ENCODE data around the gene PTPRH. TPM values are rescaled to one million over a fixed set of nuclear protein-coding genes. Genes with fewer than 3 reads are reported as not detected.
A peak's percentile ranks its signal among the peaks of the same experiment; 100 is the strongest.

The PTPRH gene
- total and polyA plus RNA-seq, 5 donors from 2014 or later = not detected

DNA sequence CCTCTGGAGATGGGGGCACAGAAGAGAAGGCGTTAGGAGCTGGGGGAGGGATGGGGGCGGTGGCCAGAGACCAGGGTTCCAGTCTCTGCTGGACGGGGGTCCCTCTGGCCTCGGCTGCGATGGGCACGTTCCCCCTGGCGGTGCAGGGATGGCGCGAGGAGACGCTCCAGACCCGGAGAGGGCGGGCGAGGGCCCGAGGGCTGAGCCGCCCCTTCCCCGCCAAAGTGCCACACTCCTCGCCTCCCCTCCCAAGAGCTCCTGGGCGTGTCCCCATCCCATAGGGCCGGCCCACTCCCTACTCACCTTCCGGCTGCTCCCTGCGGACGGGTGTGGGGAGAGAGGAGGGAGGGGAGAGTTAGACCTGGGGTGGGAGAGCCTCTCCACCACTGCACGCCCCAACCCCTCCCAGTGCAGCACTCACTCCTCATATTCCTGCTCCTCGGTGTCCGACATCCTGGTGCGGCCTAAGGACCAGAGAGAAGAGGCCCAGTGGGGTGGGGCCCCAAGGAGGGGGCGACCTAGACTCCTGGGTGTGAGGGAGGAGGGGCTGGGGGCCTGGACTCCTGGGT lies 62.5 kb downstream of the PTPRH start:
- H3K4me1 Mint-ChIP-seq = peaks cover 0 to 14% (median 2%) of the 10 kb centered on the region in 4 donors
- Histone ChIP-seq H3K36me3 (ENCODE audit: control insufficient read depth, insufficient read depth, low read length) (no peaks in the 10 kb centered on the region), H3K27ac (ENCODE audit: insufficient read depth, low read length, poor library complexity, severe bottlenecking) (no peak overlapping the region), H3K9me3 (ENCODE audit: control insufficient read depth in 2 of 2, low read length in 2 of 2) (peaks cover under 1 to 3% of the 10 kb centered on the region in 2 experiments), H3K4me1 (ENCODE audit: control insufficient read depth, insufficient read depth, low read length, poor library complexity, severe bottlenecking) (peaks cover 5% of the 10 kb centered on the region), H3K4me3 (ENCODE audit: low read depth, low read length) (no peak overlapping the region), H3K27me3 (ENCODE audit: control insufficient read depth, insufficient read depth, low read length) (peaks cover 10% of the 10 kb centered on the region)
- H3K27me3 Mint-ChIP-seq = peaks cover 61% of the 10 kb centered on the region
- H3K27ac Mint-ChIP-seq = no peak overlapping the region
- no peaks in the 10 kb centered on the region for H3K36me3 Mint-ChIP-seq
- DNase-seq = no peak
- no peak overlapping the region for H3K4me3 Mint-ChIP-seq
- ATAC-seq (ENCODE audit: low read depth in 2 of 2) = no peak
- peaks cover 0 to 5% (median 0%) of the 10 kb centered on the region in 7 donors for H3K9me3 Mint-ChIP-seq

DNA sequence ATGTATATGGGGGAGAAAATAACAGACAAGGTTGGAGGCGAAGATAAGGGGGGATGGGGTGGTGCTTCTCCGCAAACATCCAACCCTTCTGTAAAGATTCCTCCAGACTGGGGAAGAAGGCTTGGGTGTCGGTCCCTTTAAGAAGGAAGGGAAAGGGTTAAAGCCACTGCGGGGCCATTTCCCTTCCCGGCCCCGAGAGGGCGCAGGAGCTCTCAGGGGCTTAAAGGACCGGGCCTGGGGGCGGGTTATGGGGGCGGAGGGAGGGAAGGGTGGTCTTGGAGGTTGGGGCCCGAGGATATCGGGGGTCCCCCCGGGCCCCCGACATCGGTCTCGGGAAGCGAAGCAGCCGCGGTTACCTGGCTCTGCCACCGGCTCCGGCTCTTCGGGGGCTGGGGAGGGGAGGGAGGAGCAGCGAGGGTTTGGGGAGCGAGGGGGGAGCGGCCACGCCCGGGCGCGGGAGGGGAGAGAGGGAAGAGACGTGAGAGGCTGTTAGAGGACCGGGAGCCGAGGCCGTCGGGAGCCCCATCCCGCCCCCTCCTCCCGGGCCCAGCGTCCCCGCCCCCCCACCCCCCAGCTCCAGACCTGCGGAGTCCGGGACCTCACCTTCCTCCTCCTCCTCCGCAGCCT lies 63.1 kb downstream of the PTPRH start:
- DNase-seq = peak in 1 of 3 donors; percentile 26
- H3K27me3 Mint-ChIP-seq = peaks cover 67% of the 10 kb centered on the region
- H3K4me3 ChIP-seq (ENCODE audit: low read depth, low read length) = no peak overlapping the region

DNA sequence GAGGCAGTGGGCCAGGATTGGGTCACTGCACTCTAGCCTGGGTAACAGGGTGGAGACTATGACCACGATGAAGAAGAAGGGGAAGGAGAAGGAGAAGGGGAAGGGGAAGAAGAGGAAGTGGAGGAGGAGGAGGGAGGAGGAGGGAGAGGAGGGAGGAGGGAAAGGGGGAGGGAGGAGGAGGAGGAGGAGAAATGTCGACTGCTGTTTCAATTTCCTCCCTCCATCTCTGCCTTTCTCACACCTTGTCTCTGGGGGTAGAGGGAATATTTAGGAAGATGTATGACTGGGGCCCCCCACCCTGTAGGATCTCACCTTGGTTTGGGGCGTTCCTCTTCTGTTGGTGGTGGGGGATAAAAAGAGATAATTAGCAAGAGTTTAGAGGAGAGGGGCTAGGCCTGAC lies 64.1 kb downstream of the PTPRH start:
- H3K27ac Mint-ChIP-seq = no peak overlapping the region
- no peak overlapping the region for H3K27ac ChIP-seq (ENCODE audit: insufficient read depth, low read length, poor library complexity, severe bottlenecking)
- DNase-seq (no peak), ATAC-seq (ENCODE audit: low read depth in 2 of 2) (no peak)
- H3K36me3 ChIP-seq (ENCODE audit: control insufficient read depth, insufficient read depth, low read length) = no peaks in the 10 kb centered on the region
- H3K9me3 ChIP-seq (ENCODE audit: control insufficient read depth in 2 of 2, low read length in 2 of 2) = no peaks in the 10 kb centered on the region
- H3K27me3 ChIP-seq (ENCODE audit: control insufficient read depth, insufficient read depth, low read length) = peaks cover 10% of the 10 kb centered on the region
- H3K4me3 ChIP-seq (ENCODE audit: low read depth, low read length) = no peak overlapping the region
- H3K27me3 Mint-ChIP-seq = peaks cover 71% of the 10 kb centered on the region
- no peaks in the 10 kb centered on the region for H3K36me3 Mint-ChIP-seq
- H3K9me3 Mint-ChIP-seq = peaks cover 0 to 2% (median 0%) of the 10 kb centered on the region in 7 donors
- H3K4me1 Mint-ChIP-seq = peaks cover 0 to 8% (median 1%) of the 10 kb centered on the region in 4 donors
- peaks cover 5% of the 10 kb centered on the region for H3K4me1 ChIP-seq (ENCODE audit: control insufficient read depth, insufficient read depth, low read length, poor library complexity, severe bottlenecking)
- H3K4me3 Mint-ChIP-seq = no peak overlapping the region

More for the DNA sequence above, 63.1 kb downstream of the PTPRH start:
- H3K27ac Mint-ChIP-seq = no peak overlapping the region
- H3K9me3 Mint-ChIP-seq = peaks cover 0 to 4% (median 0%) of the 10 kb centered on the region in 7 donors
- peaks cover 0 to 10% (median under 1%) of the 10 kb centered on the region in 4 donors for H3K4me1 Mint-ChIP-seq
- Histone ChIP-seq H3K27me3 (ENCODE audit: control insufficient read depth, insufficient read depth, low read length) (peaks cover 10% of the 10 kb centered on the region), H3K4me1 (ENCODE audit: control insufficient read depth, insufficient read depth, low read length, poor library complexity, severe bottlenecking) (peaks cover 5% of the 10 kb centered on the region), H3K9me3 (ENCODE audit: control insufficient read depth in 2 of 2, low read length in 2 of 2) (no peaks in the 10 kb centered on the region), H3K36me3 (ENCODE audit: control insufficient read depth, insufficient read depth, low read length) (no peaks in the 10 kb centered on the region), H3K27ac (ENCODE audit: insufficient read depth, low read length, poor library complexity, severe bottlenecking) (no peak overlapping the region)
- no peak for ATAC-seq (ENCODE audit: low read depth in 2 of 2)
- H3K4me3 Mint-ChIP-seq = peak overlapping the region in 1 of 4 donors; percentile 28
- no peaks in the 10 kb centered on the region for H3K36me3 Mint-ChIP-seq

GRCh38 chr19:55141696-55142095 lies 67.6 kb downstream of the PTPRH start:
- H3K27me3 ChIP-seq (ENCODE audit: control insufficient read depth, insufficient read depth, low read length) = peaks cover 13% of the 10 kb centered on the region
- H3K4me3 ChIP-seq (ENCODE audit: low read depth, low read length) = no peak overlapping the region
- peaks cover 54% of the 10 kb centered on the region for H3K27me3 Mint-ChIP-seq
- H3K4me1 ChIP-seq (ENCODE audit: control insufficient read depth, insufficient read depth, low read length, poor library complexity, severe bottlenecking) = peaks cover 5% of the 10 kb centered on the region
- H3K27ac Mint-ChIP-seq = no peak overlapping the region
- peaks cover 0 to 8% (median 1%) of the 10 kb centered on the region in 4 donors for H3K4me1 Mint-ChIP-seq
- DNase-seq (no peak), ATAC-seq (ENCODE audit: low read depth in 2 of 2) (no peak)
- no peak overlapping the region for H3K4me3 Mint-ChIP-seq
- no peaks in the 10 kb centered on the region for H3K9me3 ChIP-seq (ENCODE audit: control insufficient read depth in 2 of 2, low read length in 2 of 2)
- H3K27ac ChIP-seq (ENCODE audit: insufficient read depth, low read length, poor library complexity, severe bottlenecking) = no peak overlapping the region
- H3K36me3 Mint-ChIP-seq = no peaks in the 10 kb centered on the region
- no peaks in the 10 kb centered on the region for H3K36me3 ChIP-seq (ENCODE audit: control insufficient read depth, insufficient read depth, low read length)
- no peaks in the 10 kb centered on the region for H3K9me3 Mint-ChIP-seq

GRCh38 chr19:55137915-55138314 lies 71.4 kb downstream of the PTPRH start:
- Mint-ChIP-seq H3K36me3 (no peaks in the 10 kb centered on the region), H3K9me3 (no peaks in the 10 kb centered on the region), H3K4me3 (no peak overlapping the region), H3K4me1 (peaks cover 0 to 3% (median 1%) of the 10 kb centered on the region in 4 donors), H3K27me3 (peaks cover 52% of the 10 kb centered on the region), H3K27ac (no peak overlapping the region)
- ATAC-seq (ENCODE audit: low read depth in 2 of 2) (no peak), DNase-seq (no peak)
- H3K4me1 ChIP-seq (ENCODE audit: control insufficient read depth, insufficient read depth, low read length, poor library complexity, severe bottlenecking) = no peaks in the 10 kb centered on the region
- no peaks in the 10 kb centered on the region for H3K9me3 ChIP-seq (ENCODE audit: control insufficient read depth in 2 of 2, low read length in 2 of 2)
- no peaks in the 10 kb centered on the region for H3K36me3 ChIP-seq (ENCODE audit: control insufficient read depth, insufficient read depth, low read length)
- H3K27me3 ChIP-seq (ENCODE audit: control insufficient read depth, insufficient read depth, low read length) = peaks cover 3% of the 10 kb centered on the region
- no peak overlapping the region for H3K4me3 ChIP-seq (ENCODE audit: low read depth, low read length)
- H3K27ac ChIP-seq (ENCODE audit: insufficient read depth, low read length, poor library complexity, severe bottlenecking) = no peak overlapping the region

DNA sequence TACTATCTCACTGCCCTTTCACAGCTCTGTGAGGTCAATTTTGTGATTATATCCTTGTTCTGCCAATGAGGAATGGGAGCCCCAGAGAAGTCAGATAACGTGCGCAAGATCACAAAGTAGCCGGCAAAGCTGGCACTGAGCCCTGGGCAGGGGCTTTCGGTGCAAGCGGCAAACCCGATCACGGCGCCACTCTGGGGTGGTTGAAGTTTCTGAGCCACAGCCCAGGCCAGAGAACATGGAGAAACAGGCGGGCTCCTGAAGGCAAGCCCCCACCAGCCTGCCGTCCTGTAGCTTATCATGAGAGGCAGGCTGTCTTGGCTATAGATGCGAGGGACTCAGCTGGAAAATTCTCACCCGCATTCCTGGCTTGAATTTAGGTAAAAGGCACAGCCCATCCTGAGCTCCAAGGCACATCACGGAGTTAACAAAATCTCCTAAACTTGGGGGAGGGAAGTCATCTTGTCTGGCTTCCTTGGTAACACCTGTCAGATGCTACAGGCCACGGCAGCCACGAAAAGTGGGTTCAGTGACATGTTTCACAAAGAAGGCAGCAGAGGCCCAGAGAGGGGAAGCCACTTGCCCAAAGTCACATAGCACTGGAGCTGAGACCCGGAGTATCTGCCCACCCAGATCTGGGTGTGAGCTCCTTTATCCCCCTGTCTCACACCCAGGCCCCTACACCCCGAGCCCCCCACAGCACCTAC lies 72.8 kb downstream of the PTPRH start:
- H3K27ac ChIP-seq (ENCODE audit: insufficient read depth, low read length, poor library complexity, severe bottlenecking) = no peak overlapping the region
- H3K36me3 ChIP-seq (ENCODE audit: control insufficient read depth, insufficient read depth, low read length) = no peaks in the 10 kb centered on the region
- Mint-ChIP-seq H3K36me3 (no peaks in the 10 kb centered on the region), H3K27ac (no peak overlapping the region), H3K27me3 (peaks cover 54% of the 10 kb centered on the region), H3K4me3 (no peak overlapping the region), H3K4me1 (peaks cover 0 to 3% (median 1%) of the 10 kb centered on the region in 4 donors), H3K9me3 (no peaks in the 10 kb centered on the region)
- ATAC-seq (ENCODE audit: low read depth in 2 of 2) = no peak
- no peak for DNase-seq
- no peak overlapping the region for H3K4me3 ChIP-seq (ENCODE audit: low read depth, low read length)
- no peaks in the 10 kb centered on the region for H3K4me1 ChIP-seq (ENCODE audit: control insufficient read depth, insufficient read depth, low read length, poor library complexity, severe bottlenecking)
- H3K27me3 ChIP-seq (ENCODE audit: control insufficient read depth, insufficient read depth, low read length) = peaks cover 6% of the 10 kb centered on the region
- H3K9me3 ChIP-seq (ENCODE audit: control insufficient read depth in 2 of 2, low read length in 2 of 2) = no peaks in the 10 kb centered on the region

DNA sequence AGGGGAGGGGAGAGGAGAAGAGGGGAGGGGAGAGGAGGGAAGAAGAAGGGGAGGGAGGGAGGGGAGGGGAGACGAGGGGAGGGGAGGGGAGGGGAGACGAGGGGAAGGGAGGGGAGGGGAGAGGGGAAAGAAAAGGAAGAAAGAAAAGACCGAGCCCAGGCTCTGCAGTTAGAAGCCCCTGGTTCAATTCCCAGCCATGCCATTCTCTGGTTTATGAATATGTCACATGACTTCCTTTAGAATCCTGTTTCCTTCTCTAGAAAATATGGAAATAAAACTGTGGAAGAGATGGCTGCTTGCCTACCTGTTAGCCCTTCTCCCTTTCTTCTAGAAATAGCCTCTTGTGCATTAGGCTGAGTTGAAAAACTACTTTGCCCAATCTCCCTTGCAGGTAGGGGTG lies 74.6 kb downstream of the PTPRH start:
- Mint-ChIP-seq H3K36me3 (no peaks in the 10 kb centered on the region), H3K9me3 (no peaks in the 10 kb centered on the region), H3K4me3 (no peak overlapping the region), H3K27me3 (peaks cover 52% of the 10 kb centered on the region), H3K4me1 (no peaks in the 10 kb centered on the region), H3K27ac (no peak overlapping the region)
- DNase-seq (no peak), ATAC-seq (ENCODE audit: low read depth in 2 of 2) (no peak)
- Histone ChIP-seq H3K4me3 (ENCODE audit: low read depth, low read length) (no peak overlapping the region), H3K9me3 (ENCODE audit: control insufficient read depth in 2 of 2, low read length in 2 of 2) (no peaks in the 10 kb centered on the region), H3K4me1 (ENCODE audit: control insufficient read depth, insufficient read depth, low read length, poor library complexity, severe bottlenecking) (no peaks in the 10 kb centered on the region), H3K27me3 (ENCODE audit: control insufficient read depth, insufficient read depth, low read length) (peaks cover 11% of the 10 kb centered on the region), H3K36me3 (ENCODE audit: control insufficient read depth, insufficient read depth, low read length) (no peaks in the 10 kb centered on the region), H3K27ac (ENCODE audit: insufficient read depth, low read length, poor library complexity, severe bottlenecking) (no peak overlapping the region)

Measured in CD4-positive, CD25-positive, alpha-beta regulatory T cell (primary cell).